IMR-90 (cell line): ENCODE results near the gene MMAB. TPM values are rescaled to one million over a fixed set of nuclear protein-coding genes. Genes with fewer than 3 reads are reported as not detected.

Experiments
- ATAC-seq: fragments of 200-7000 bp; cut with Tn5 transposase; 2 replicates; pipeline ENCODE4 v1.9.1; 2020; ENCODE audit warnings: low read depth, mild to moderate bottlenecking, moderate library complexity
- BruUV-seq: library from RNA; stranded (reverse); fragments of 400-500 nt; replicated peaks from 2 replicates; lab custom pipeline; 2021; lab: Mats Ljungman, UMichigan
- CTCF ChIA-PET: fragments of 300-600 bp; formaldehyde crosslinking; extraction: SDS; loops from one replicate; lab custom pipeline; 2021; ENCODE audit warnings: antibody characterized with exemption; lab: Yijun Ruan, JAX
- POLR2A ChIA-PET: fragments of 300-600 bp; sonication (Branson Sonifier 250); formaldehyde crosslinking; loops from one replicate; lab custom pipeline; 2022; ENCODE audit warnings: antibody characterized with exemption; ENCODE audit not compliant: unreplicated experiment; lab: Charles Lee
- DNase-seq: peaks from one replicate; pipeline ENCODE4 v3.0.0; 2013
- H2AFZ ChIP-seq: replicated peaks from 2 replicates; pipeline ENCODE3; 2013; ENCODE audit warnings: low read length, mild to moderate bottlenecking; ENCODE audit not compliant: poor library complexity
- H2AK5ac ChIP-seq: 2 replicates; pipeline ENCODE4 v1.6.1; 2013; ENCODE audit warnings: low read depth, low read length, inconsistent platforms
- H2AK9ac ChIP-seq: replicated peaks from 2 replicates; pipeline ENCODE3; 2013; ENCODE audit warnings: mild to moderate bottlenecking, low read depth, low read length, moderate library complexity; ENCODE audit not compliant: poor library complexity
- H2BK120ac ChIP-seq: 2 replicates; pipeline ENCODE4 v1.6.1; 2013; ENCODE audit warnings: low read depth, low read length, inconsistent platforms
- H2BK15ac ChIP-seq: 3 replicates; pipeline ENCODE4 v1.6.1; 2013; ENCODE audit warnings: low read depth, low read length, inconsistent platforms
- H2BK20ac ChIP-seq: 2 replicates; pipeline ENCODE4 v1.6.1; 2013; ENCODE audit warnings: low read depth, mild to moderate bottlenecking, inconsistent platforms, low read length, moderate library complexity
- H2BK5ac ChIP-seq: 2 replicates; pipeline ENCODE4 v1.6.1; 2013; ENCODE audit warnings: mild to moderate bottlenecking, low read depth, low read length, inconsistent platforms; ENCODE audit not compliant: poor library complexity, severe bottlenecking
- H3K14ac ChIP-seq: replicated peaks from 2 replicates; pipeline ENCODE4 v1.6.1; 2013; ENCODE audit warnings: low read depth, low read length, inconsistent platforms
- H3K18ac ChIP-seq: 2 replicates; pipeline ENCODE4 v1.6.1; 2013; ENCODE audit warnings: low read depth, low read length, control low read depth
- H3K23ac ChIP-seq: 2 replicates; pipeline ENCODE4 v1.6.1; 2013; ENCODE audit warnings: low read depth, low read length, inconsistent platforms
- H3K27ac ChIP-seq: 2 replicates; pipeline ENCODE4 v1.5.1; 2013; ENCODE audit warnings: mild to moderate bottlenecking, control low read depth, low read length; ENCODE audit not compliant: insufficient read depth
- H3K27me3 ChIP-seq: 2 replicates; pipeline ENCODE4 v1.6.1; 2013; ENCODE audit warnings: low read length; ENCODE audit not compliant: control insufficient read depth, insufficient read depth
- H3K36me3 ChIP-seq: 2 replicates; pipeline ENCODE4 v1.6.1; 2013; ENCODE audit warnings: low read length, mixed read lengths; ENCODE audit not compliant: control insufficient read depth, insufficient read depth
- H3K4ac ChIP-seq: 2 replicates; pipeline ENCODE4 v1.6.1; 2013; ENCODE audit warnings: low read depth, low read length, inconsistent platforms
- H3K4me1 ChIP-seq: 2 replicates; pipeline ENCODE4 v1.6.1; 2013; ENCODE audit warnings: low read length, mixed read lengths; ENCODE audit not compliant: control insufficient read depth, insufficient read depth
- H3K4me2 ChIP-seq: 2 replicates; pipeline ENCODE4 v1.6.1; 2013; ENCODE audit warnings: low read depth, mild to moderate bottlenecking, control low read depth, low read length, moderate library complexity
- H3K4me3 ChIP-seq: 2 replicates; pipeline ENCODE4 v1.5.1; 2013; ENCODE audit warnings: low read depth, mild to moderate bottlenecking, control low read depth, low read length, moderate library complexity; ENCODE audit not compliant: insufficient read depth
- H3K56ac ChIP-seq: 2 replicates; pipeline ENCODE4 v1.6.1; 2013; ENCODE audit warnings: low read length, inconsistent platforms; ENCODE audit not compliant: insufficient read depth; ENCODE audit errors: extremely low read depth
- H3K79me1 ChIP-seq, 2 experiments: 2 replicates each; pipeline ENCODE4 v1.6.1; 2013; ENCODE audit warnings: low read length in 2 of 2, inconsistent platforms in 1 of 2, low read depth in 1 of 2
- H3K9ac ChIP-seq: 2 replicates; pipeline ENCODE4 v1.6.1; 2013; ENCODE audit warnings: low read depth, low read length, control low read depth
- H3K9me1 ChIP-seq: 2 replicates; pipeline ENCODE4 v1.6.1; 2013; ENCODE audit warnings: low read length, inconsistent platforms; ENCODE audit not compliant: insufficient read depth
- H3K9me3 ChIP-seq: 2 replicates; pipeline ENCODE4 v1.6.1; 2013; ENCODE audit warnings: low read length; ENCODE audit not compliant: control insufficient read depth, insufficient read depth
- H4K20me1 ChIP-seq: 2 replicates; pipeline ENCODE4 v1.6.1; 2013; ENCODE audit warnings: low read length, inconsistent platforms; ENCODE audit not compliant: insufficient read depth
- H4K5ac ChIP-seq: 2 replicates; pipeline ENCODE4 v1.6.1; 2013; ENCODE audit warnings: mild to moderate bottlenecking, low read depth, low read length, control low read depth
- H4K8ac ChIP-seq, 2 experiments: 2 replicates each; pipeline ENCODE4 v1.6.1; 2013; ENCODE audit warnings: low read depth in 2 of 2, low read length in 2 of 2, control low read depth in 1 of 2, inconsistent platforms in 1 of 2
- H4K91ac ChIP-seq: 2 replicates; pipeline ENCODE4 v1.6.1; 2013; ENCODE audit warnings: low read depth, low read length, inconsistent platforms; ENCODE audit not compliant: insufficient read depth
- BHLHE40 ChIP-seq: fragments of 150-350 bp; IDR thresholded peaks from 2 replicates; pipeline ENCODE4 v1.6.1; 2016; ENCODE audit warnings: mild to moderate bottlenecking, low read depth, low read length
- CEBPB ChIP-seq: IDR thresholded peaks from 2 replicates; pipeline ENCODE4 v1.6.1; 2012; ENCODE audit warnings: low read depth, low read length, improper control_type of control experiment
- CHD1 ChIP-seq: IDR thresholded peaks from 2 replicates; pipeline ENCODE4 v1.6.1; 2012; ENCODE audit warnings: low read depth, low read length, improper control_type of control experiment
- CTCF ChIP-seq: conservative IDR thresholded peaks from 2 replicates; pipeline ENCODE4 v1.5.1; 2012; ENCODE audit warnings: mild to moderate bottlenecking, low read depth, low read length, improper control_type of control experiment
- FOS ChIP-seq: fragments of 150-350 bp; IDR thresholded peaks from 2 replicates; pipeline ENCODE4 v1.6.1; 2016; ENCODE audit warnings: low read depth, low read length
- MAZ ChIP-seq: IDR thresholded peaks from 2 replicates; pipeline ENCODE4 v1.6.1; 2012; ENCODE audit warnings: low read depth, mild to moderate bottlenecking, low read length, improper control_type of control experiment, moderate library complexity, borderline replicate concordance
- MXI1 ChIP-seq: IDR thresholded peaks from 2 replicates; pipeline ENCODE4 v1.6.1; 2012; ENCODE audit warnings: low read depth, mild to moderate bottlenecking, low read length, moderate library complexity, borderline replicate concordance
- NFE2L2 ChIP-seq: fragments of 150-350 bp; IDR thresholded peaks from 2 replicates; pipeline ENCODE4 v1.6.1; 2016; ENCODE audit warnings: low read depth, mild to moderate bottlenecking, low read length
- POLR2A ChIP-seq: IDR thresholded peaks from 2 replicates; pipeline ENCODE4 v1.6.1; 2012; ENCODE audit warnings: mild to moderate bottlenecking, low read depth, low read length
- RAD21 ChIP-seq: IDR thresholded peaks from 2 replicates; pipeline ENCODE4 v1.6.1; 2012; ENCODE audit warnings: low read length, improper control_type of control experiment
- RCOR1 ChIP-seq: IDR thresholded peaks from 2 replicates; pipeline ENCODE4 v1.6.1; 2012; ENCODE audit warnings: mild to moderate bottlenecking, low read length, improper control_type of control experiment; ENCODE audit not compliant: insufficient replicate concordance
- RFX5 ChIP-seq: IDR thresholded peaks from 2 replicates; pipeline ENCODE4 v1.8.0; 2012; ENCODE audit warnings: low read depth, mild to moderate bottlenecking, low read length, moderate library complexity
- SMC3 ChIP-seq: fragments of 150-350 bp; IDR thresholded peaks from 2 replicates; pipeline ENCODE4 v1.6.1; 2016; ENCODE audit warnings: low read depth, mild to moderate bottlenecking, antibody characterized with exemption, low read length, moderate library complexity
- USF2 ChIP-seq: fragments of 150-350 bp; IDR thresholded peaks from 2 replicates; pipeline ENCODE4 v1.6.1; 2017; ENCODE audit warnings: mild to moderate bottlenecking, antibody characterized with exemption, low read length, low read depth
- WGBS, 2 experiments: methylation state at CpG; one replicate each; pipeline versions ENCODE4 v1.1.5 to v1.1.7; 2013; ENCODE audit warnings: missing lambda C conversion rate in 2 of 2; ENCODE audit not compliant: insufficient read length in 1 of 2; ENCODE audit errors: extremely low coverage in 2 of 2; 5-methylcytosine and 5-hydroxymethylcytosine counted together
- dilution Hi-C: fragments of 300-500 bp; cut with HindIII; formaldehyde crosslinking; loops from one replicate; pipeline ENCODE4 v1.14.3; 2018; ENCODE audit warnings: low sequenced_read_pairs; ENCODE audit not compliant: unreplicated experiment
- in situ Hi-C: fragments of 300-500 bp; cut with MboI; formaldehyde crosslinking; loops from 3 replicates; pipeline ENCODE4 v1.14.3; 2019; ENCODE audit warnings: low sequenced_read_pairs, inconsistent platforms, mixed read lengths
- intact Hi-C: fragments of 100-400 bp; cut with micrococcal nuclease; formaldehyde crosslinking; loops from 2 replicates; pipeline ENCODE4 v1.10.0; 2022
- polyA plus RNA-seq, 3 experiments: library from polyadenylated mRNA; depleted of rRNA; stranded (reverse); fragments of >200 nt; gene quantifications; 2 replicates each; pipeline ENCODE4 v1.2.3, GENCODE V29; 2012; ENCODE audit warnings: low replicate concordance in 1 of 3
- total RNA-seq: library from RNA; depleted of rRNA; stranded (reverse); fragments of >200 nt; gene quantifications from 2 replicates; pipeline ENCODE4 v1.2.3, GENCODE V29; 2012
- TF ChIP-seq, protein P1 (sequence below): fragments of 150-350 bp; IDR thresholded peaks from 2 replicates; pipeline ENCODE4 v1.6.1; 2016; ENCODE audit warnings: low read depth, mild to moderate bottlenecking, low read length, moderate library complexity, borderline replicate concordance

MMAB gene
- total and polyA plus RNA-seq, 2 of the 4 experiments (the other 2 are of a cell fraction) = 16.5 to 16.9 TPM

DNA sequence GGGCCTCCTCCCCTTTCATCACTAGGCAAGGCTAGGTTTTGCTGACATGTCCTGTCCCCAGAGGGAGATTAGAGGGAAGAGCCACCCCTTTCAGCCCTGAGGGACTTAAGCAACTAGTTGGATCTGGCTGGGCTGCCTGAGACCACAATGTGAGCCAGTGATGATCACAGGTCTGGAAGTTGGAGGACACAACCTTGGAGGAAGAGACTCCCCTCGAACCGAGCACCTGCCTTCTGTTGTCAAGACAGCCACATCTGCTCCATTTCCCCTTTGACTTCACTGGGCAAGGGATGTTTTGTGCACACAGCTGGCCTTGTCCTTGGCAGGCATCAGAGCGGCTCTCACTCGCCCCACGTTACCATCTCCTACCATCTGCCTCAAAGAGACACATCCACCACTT lies 31.7 kb upstream of the MMAB start:
- Histone ChIP-seq H3K9me3 (no peaks in the 10 kb centered on the region; the same call in 1 of the 2 replicates), H3K9me1 (no peaks in the 10 kb centered on the region), H3K27me3 (peaks cover 49% of the 10 kb centered on the region), H3K4ac (no peak overlapping the region), H3K23ac (no peak overlapping the region), H3K14ac (no peak overlapping the region), H3K56ac (no peak overlapping the region), H3K4me1 (no peaks in the 10 kb centered on the region), H3K27ac (no peak overlapping the region), H2BK20ac (no peak overlapping the region), H2AFZ (no peak overlapping the region), H2BK5ac (no peak overlapping the region), H3K36me3 (no peaks in the 10 kb centered on the region), H2BK15ac (no peak overlapping the region), H3K9ac (no peak overlapping the region), H3K4me2 (no peak overlapping the region), H3K79me1 (no peaks in the 10 kb centered on the region), H4K91ac (no peak overlapping the region), H4K5ac (no peak overlapping the region), H2AK9ac (no peak overlapping the region), H3K4me3 (no peak overlapping the region), H3K18ac (no peak overlapping the region), H4K20me1 (no peaks in the 10 kb centered on the region), H2BK120ac (no peak overlapping the region), H2AK5ac (no peak overlapping the region), H4K8ac (no peak overlapping the region)
- WGBS, 2 experiments = 69% methylated on average over 5 of the region's 5 CpGs; no CpG with 5 or more reads in 1 of the 2 experiments
- no TSS peak for BruUV-seq
- in situ Hi-C loops (no loop called here), dilution Hi-C loops (no loop called here), intact Hi-C loops (no loop called here)
- TF ChIP-seq MAZ = no peak
- TF ChIP-seq, protein P1, sequence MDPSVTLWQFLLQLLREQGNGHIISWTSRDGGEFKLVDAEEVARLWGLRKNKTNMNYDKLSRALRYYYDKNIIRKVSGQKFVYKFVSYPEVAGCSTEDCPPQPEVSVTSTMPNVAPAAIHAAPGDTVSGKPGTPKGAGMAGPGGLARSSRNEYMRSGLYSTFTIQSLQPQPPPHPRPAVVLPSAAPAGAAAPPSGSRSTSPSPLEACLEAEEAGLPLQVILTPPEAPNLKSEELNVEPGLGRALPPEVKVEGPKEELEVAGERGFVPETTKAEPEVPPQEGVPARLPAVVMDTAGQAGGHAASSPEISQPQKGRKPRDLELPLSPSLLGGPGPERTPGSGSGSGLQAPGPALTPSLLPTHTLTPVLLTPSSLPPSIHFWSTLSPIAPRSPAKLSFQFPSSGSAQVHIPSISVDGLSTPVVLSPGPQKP = no peak
- no peak for TF ChIP-seq CEBPB
- no peak for TF ChIP-seq RFX5
- TF ChIP-seq BHLHE40 = no peak
- TF ChIP-seq CTCF = no peak
- no peak for TF ChIP-seq POLR2A
- no peak for TF ChIP-seq RAD21
- no peak for TF ChIP-seq SMC3
- no peak for TF ChIP-seq FOS
- TF ChIP-seq RCOR1 = no peak
- TF ChIP-seq MXI1 = no peak
- no peak for TF ChIP-seq NFE2L2
- no peak for TF ChIP-seq CHD1
- no peak for TF ChIP-seq USF2
- ATAC-seq (no peak), DNase-seq (no peak)
- ChIA-PET POLR2A (no interaction called here), CTCF (no interaction called here)
